Neutrophil (primary cell): ENCODE data around the gene WDR27.

Source experiments
- H3K27ac ChIP-seq: fragments of 200-600 bp; sonication (generic); 2 replicates; pipeline ENCODE4 v1.5.1; 2016; ENCODE audit warnings: mild to moderate bottlenecking, moderate library complexity
- H3K27me3 ChIP-seq: fragments of 200-600 bp; sonication (generic); 2 replicates; pipeline ENCODE4 v1.6.0; 2016; ENCODE audit warnings: mild to moderate bottlenecking
- H3K36me3 ChIP-seq: fragments of 200-600 bp; sonication (generic); 2 replicates; pipeline ENCODE4 v1.5.1; 2017
- H3K4me1 ChIP-seq, 2 experiments: fragments of 200-600 bp in 1 of 2; sonication (generic) in 1 of 2; 1 replicate in 1 of 2; 2 replicates in 1 of 2; pipeline versions ENCODE4 v1.5.1 to v1.6.1; 2013 to 2016; ENCODE audit warnings: low read depth in 1 of 2, low read length in 1 of 2, mild to moderate bottlenecking in 1 of 2, moderate library complexity in 1 of 2; ENCODE audit not compliant: control insufficient read depth in 1 of 2, insufficient read depth in 1 of 2
- H3K4me3 ChIP-seq, 2 experiments: fragments of 200-600 bp in 1 of 2; sonication (generic) in 1 of 2; 1 replicate in 1 of 2; 2 replicates in 1 of 2; pipeline ENCODE4 v1.5.1; 2013 to 2016; ENCODE audit warnings: low read depth in 1 of 2, low read length in 1 of 2, mild to moderate bottlenecking in 1 of 2, moderate library complexity in 1 of 2
- H3K9me3 ChIP-seq: fragments of 200-600 bp; sonication (generic); 2 replicates; pipeline ENCODE4 v1.5.1; 2016
- TF ChIP-seq, protein P1 (sequence below): fragments of 200-600 bp; sonication (generic); IDR thresholded peaks from 2 replicates; pipeline ENCODE4 v1.5.1; 2016; ENCODE audit warnings: antibody characterized with exemption

The WDR27 gene

DNA sequence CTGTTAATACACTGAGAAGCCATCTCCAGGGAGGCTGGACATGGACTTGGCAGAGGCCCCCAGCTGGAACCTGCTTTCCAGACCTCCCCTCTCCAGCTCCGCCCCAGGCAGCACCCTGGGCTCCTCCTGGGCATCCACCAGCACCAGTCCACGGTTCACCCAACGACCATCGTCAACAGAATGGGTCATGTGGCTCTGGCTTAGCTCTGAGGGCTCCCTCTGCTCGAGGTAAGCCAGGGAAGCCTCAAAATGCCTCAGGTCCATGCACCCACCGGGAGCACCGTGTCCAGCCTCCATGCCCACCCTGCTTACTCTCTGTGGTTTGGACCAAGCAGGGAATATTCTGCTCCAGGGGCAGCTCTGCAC lies 40.5 kb downstream of the WDR27 start:
- H3K9me3 ChIP-seq = no peaks in the 10 kb centered on the region
- TF ChIP-seq, protein P1, sequence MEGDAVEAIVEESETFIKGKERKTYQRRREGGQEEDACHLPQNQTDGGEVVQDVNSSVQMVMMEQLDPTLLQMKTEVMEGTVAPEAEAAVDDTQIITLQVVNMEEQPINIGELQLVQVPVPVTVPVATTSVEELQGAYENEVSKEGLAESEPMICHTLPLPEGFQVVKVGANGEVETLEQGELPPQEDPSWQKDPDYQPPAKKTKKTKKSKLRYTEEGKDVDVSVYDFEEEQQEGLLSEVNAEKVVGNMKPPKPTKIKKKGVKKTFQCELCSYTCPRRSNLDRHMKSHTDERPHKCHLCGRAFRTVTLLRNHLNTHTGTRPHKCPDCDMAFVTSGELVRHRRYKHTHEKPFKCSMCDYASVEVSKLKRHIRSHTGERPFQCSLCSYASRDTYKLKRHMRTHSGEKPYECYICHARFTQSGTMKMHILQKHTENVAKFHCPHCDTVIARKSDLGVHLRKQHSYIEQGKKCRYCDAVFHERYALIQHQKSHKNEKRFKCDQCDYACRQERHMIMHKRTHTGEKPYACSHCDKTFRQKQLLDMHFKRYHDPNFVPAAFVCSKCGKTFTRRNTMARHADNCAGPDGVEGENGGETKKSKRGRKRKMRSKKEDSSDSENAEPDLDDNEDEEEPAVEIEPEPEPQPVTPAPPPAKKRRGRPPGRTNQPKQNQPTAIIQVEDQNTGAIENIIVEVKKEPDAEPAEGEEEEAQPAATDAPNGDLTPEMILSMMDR = no peak
- no peaks in the 10 kb centered on the region for H3K36me3 ChIP-seq
- H3K27ac ChIP-seq = no peak overlapping the region
- H3K4me3 ChIP-seq = no peak overlapping the region
- H3K27me3 ChIP-seq = no peaks in the 10 kb centered on the region
- no peaks in the 10 kb centered on the region for H3K4me1 ChIP-seq

DNA sequence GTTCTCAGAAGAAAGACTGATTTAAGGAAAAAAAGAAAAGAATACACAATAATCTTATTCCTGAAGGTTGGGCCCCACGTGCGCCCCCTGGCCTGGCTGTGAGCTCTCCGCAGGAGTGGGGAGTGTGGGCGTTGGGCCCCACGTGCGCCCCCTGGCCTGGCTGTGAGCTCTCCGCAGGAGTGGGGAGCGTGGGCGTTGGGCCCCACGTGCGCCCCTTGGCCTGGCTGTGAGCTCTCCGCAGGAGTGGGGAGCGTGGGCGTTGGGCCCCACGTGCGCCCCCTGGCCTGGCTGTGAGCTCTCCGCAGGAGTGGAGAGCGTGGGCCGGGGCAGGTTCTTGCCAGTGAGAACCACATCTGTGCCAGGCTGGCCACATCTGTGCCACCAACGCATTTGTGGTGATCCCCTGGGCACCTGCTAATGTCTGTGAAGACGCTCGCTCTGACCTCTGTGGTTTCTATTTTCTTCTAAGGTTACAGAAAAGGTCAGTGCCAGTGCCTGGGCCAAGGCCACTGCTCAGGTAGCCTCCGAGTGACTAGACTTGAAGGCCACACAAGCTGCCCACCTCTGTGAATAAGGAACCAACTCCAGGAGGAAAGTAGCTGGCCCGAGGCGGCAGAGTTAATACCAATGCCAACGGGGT lies 41.0 kb downstream of the WDR27 start:
- H3K27ac ChIP-seq = no peak overlapping the region
- no peaks in the 10 kb centered on the region for H3K36me3 ChIP-seq

DNA sequence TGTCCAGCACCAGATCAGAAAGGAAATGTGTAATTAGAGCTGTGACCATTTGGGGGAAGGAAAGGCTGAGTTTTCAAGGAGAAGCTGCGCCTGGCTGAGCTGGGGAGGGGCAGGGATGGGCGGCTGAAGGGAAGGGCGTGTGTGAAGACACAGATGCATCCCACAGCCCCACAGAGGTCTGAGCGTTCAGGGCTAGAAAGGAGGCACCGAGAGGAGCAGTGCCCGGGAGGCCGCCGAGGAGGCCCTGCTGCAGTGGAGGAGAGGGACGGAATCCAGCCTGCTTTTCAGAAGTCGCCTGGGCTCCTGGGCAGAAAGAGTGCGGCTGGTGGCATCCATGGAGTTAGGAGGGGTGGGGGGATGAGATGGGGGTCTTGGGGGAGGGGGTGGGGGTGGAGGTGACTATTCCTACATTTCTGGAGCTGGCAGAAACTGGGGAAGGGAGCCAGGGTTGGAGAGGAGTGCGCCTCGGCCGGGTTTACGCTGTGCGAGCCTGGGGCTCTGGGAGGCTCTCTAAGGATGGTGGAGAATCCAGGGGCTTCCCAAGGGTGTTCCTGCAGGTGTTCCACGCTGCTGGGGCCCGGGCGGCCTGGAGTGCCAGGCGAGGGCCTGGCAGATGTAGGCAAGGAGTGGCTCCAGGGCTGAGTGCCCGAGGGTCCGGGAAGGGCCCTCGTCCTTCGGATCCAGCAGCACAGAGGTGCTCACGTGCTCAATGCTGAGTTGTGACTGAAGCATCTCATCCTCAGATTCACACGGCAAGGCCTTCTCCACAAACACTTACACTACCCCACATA lies 41.8 kb downstream of the WDR27 start:
- H3K36me3 ChIP-seq = no peaks in the 10 kb centered on the region

More for the DNA sequence above, 41.0 kb downstream of the WDR27 start:
- H3K9me3 ChIP-seq = no peaks in the 10 kb centered on the region
- H3K4me1 ChIP-seq = no peaks in the 10 kb centered on the region
- TF ChIP-seq, protein P1 = no peak
- H3K4me3 ChIP-seq = no peak overlapping the region
- no peaks in the 10 kb centered on the region for H3K27me3 ChIP-seq

DNA sequence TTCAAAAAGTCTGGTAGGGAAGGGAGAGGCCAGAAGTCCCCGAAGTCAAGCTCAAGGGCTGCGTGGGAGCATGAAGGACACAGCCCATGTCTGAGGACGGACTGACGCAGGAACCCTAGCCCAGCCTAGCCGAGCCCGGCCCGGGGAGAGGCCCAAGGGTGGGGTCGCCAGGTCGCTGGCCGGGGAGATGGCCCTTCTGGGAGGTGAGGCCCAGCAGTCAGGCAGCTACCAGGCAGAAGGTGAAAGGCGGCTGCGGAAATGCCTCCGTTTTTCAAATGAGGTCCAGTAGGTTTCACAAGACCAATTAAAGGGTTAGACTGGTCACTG lies 44.6 kb downstream of the WDR27 start:
- H3K27ac ChIP-seq = no peak overlapping the region
- TF ChIP-seq, protein P1 = no peak
- H3K27me3 ChIP-seq = no peaks in the 10 kb centered on the region
- peaks cover 6 to 7% of the 10 kb centered on the region in 2 experiments for H3K4me1 ChIP-seq
- H3K36me3 ChIP-seq = no peaks in the 10 kb centered on the region
- H3K9me3 ChIP-seq = no peaks in the 10 kb centered on the region
- no peak overlapping the region for H3K4me3 ChIP-seq

More for the DNA sequence above, 41.8 kb downstream of the WDR27 start:
- Histone ChIP-seq H3K4me3 (no peak overlapping the region), H3K4me1 (peaks cover 4% of the 10 kb centered on the region in 2 experiments), H3K27ac (no peak overlapping the region), H3K27me3 (no peaks in the 10 kb centered on the region), H3K9me3 (no peaks in the 10 kb centered on the region)
- TF ChIP-seq, protein P1 = no peak

DNA sequence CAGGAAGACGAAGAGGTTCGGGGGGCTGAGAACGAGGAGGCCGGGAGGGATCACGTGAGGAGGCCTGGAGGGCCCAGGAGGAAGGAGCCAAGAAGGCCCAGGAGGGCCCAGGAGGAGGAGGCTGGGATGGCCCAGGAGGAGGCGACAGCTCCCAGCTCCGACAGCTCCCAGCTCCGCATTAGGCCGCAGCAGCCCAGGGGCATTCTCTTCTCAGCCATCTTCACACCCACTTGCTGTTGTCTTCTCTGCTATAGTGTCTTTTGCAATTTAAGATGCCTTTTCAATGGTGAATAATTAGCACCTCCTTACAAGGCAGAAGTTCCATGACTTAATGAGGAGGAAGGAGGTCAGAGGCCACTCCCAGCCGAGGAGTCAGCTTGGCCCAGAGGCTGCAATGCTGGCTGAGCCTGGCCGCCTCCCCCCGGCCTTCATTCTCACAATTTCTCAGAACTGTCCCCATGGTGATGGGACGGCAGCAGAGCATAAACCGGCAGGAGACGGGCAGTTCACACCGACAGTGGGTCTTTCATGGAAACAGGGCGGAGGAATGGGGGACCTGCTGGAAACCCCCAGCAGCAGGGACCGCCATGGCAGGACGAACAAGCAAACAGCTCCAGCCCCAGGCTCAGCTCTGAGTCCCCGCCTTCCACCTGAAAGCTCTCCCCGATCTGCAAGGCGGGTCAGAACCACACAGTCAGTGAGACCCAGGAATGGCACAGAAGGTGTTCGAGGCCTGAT lies 45.1 kb downstream of the WDR27 start:
- peaks cover 6 to 7% of the 10 kb centered on the region in 2 experiments for H3K4me1 ChIP-seq
- no peak overlapping the region for H3K27ac ChIP-seq
- TF ChIP-seq, protein P1 = no peak
- H3K9me3 ChIP-seq = no peaks in the 10 kb centered on the region
- H3K36me3 ChIP-seq = no peaks in the 10 kb centered on the region
- no peak overlapping the region for H3K4me3 ChIP-seq
- H3K27me3 ChIP-seq = no peaks in the 10 kb centered on the region
